Transverse colon (tissue), 4 donors: Measurements from ENCODE around the gene EXT2. TPM values are rescaled to one million over a fixed set of nuclear protein-coding genes. Genes with fewer than 3 reads are reported as not detected.

Experiments
- DNase-seq: peaks from one replicate; pipeline ENCODE4 v3.0.0-alpha.2; 2019
- H3K27ac ChIP-seq, 4 donors: fragments of 200-600 bp; sonication (generic); 2 replicates each; pipeline ENCODE4 v1.5.1; 2016 to 2018; ENCODE audit warnings: inconsistent platforms in 4 of 4
- H3K27me3 ChIP-seq: fragments of 200-600 bp; sonication (generic); 2 replicates; pipeline ENCODE4 v1.5.1; 2017; ENCODE audit warnings: inconsistent platforms
- H3K36me3 ChIP-seq, 4 donors: fragments of 200-600 bp; sonication (generic); 2 replicates each; pipeline ENCODE4 v1.5.1; 2017 to 2019; ENCODE audit warnings: inconsistent platforms in 4 of 4
- H3K4me1 ChIP-seq, 4 donors: fragments of 200-600 bp; sonication (generic); 2 replicates each; pipeline ENCODE4 v1.5.1; 2017 to 2020; ENCODE audit warnings: inconsistent platforms in 4 of 4
- H3K4me3 ChIP-seq, 4 donors: fragments of 200-600 bp; sonication (generic); 1 replicate in 1 of 4; 2 replicates in 3 of 4; pipeline versions ENCODE4 v1.5.1 to v1.6.1; 2017 to 2019; ENCODE audit warnings: inconsistent platforms in 4 of 4
- H3K9me3 ChIP-seq, 2 donors: fragments of 200-600 bp; sonication (generic); 2 replicates each; pipeline ENCODE4 v1.5.1; 2017 to 2019; ENCODE audit warnings: inconsistent platforms in 2 of 2
- EP300 ChIP-seq: sonication (generic); formaldehyde crosslinking; IDR thresholded peaks from one replicate; pipeline ENCODE4 v1.6.1; 2017; ENCODE audit warnings: antibody characterized with exemption, low read depth
- POLR2A ChIP-seq: fragments of 450-650 bp; IDR thresholded peaks from one replicate; pipeline ENCODE4 v1.6.1; 2016; ENCODE audit warnings: antibody characterized with exemption, mild to moderate bottlenecking, moderate library complexity
- POLR2AphosphoS5 ChIP-seq, 3 donors: sonication (generic); formaldehyde crosslinking; IDR thresholded peaks; one replicate each; pipeline ENCODE4 v1.6.1; 2016; ENCODE audit warnings: antibody characterized with exemption in 3 of 3
- WGBS, 2 donors: methylation state at CpG; one replicate each; pipeline ENCODE4 v1.1.5; 2018; ENCODE audit warnings: low coverage in 1 of 2; 5-methylcytosine and 5-hydroxymethylcytosine counted together
- in situ Hi-C, 4 donors: fragments of 200-750 bp; cut with MboI; loops; one replicate each; pipeline versions ENCODE4 v1.15.0 to v1.15.1; 2017; ENCODE audit warnings: low sequenced_read_pairs in 3 of 4, low pct_ligation_motif_present in 1 of 4, low pct_unique_long_range_greater_than_20kb in 1 of 4
- intact Hi-C: fragments of 100-400 bp; cut with DNase I; formaldehyde crosslinking; loops from one replicate; pipeline ENCODE4 v1.15.1; 2023; ENCODE audit warnings: low total_unique reads
- total RNA-seq, 4 donors: library from RNA; depleted of rRNA; stranded (reverse); fragments of >200 nt; gene quantifications; one replicate each; pipeline ENCODE4 v1.1.0, GENCODE V29; 2016
- TF ChIP-seq, protein P1 (sequence below), 5 experiments: fragments of 200-600 bp in 3 of 5; fragments of 450-650 bp in 2 of 5; sonication (generic) in 3 of 5; IDR thresholded peaks; 1 replicate in 2 of 5; 2 replicates in 3 of 5; pipeline ENCODE4 v1.5.1; 2016 to 2017; ENCODE audit warnings: antibody characterized with exemption in 5 of 5, inconsistent platforms in 3 of 5, mild to moderate bottlenecking in 2 of 5, moderate library complexity in 1 of 5

The EXT2 gene
- total RNA-seq, 4 donors from 2014 or later: 32.2 to 82.9 (median 59.6) TPM

DNA sequence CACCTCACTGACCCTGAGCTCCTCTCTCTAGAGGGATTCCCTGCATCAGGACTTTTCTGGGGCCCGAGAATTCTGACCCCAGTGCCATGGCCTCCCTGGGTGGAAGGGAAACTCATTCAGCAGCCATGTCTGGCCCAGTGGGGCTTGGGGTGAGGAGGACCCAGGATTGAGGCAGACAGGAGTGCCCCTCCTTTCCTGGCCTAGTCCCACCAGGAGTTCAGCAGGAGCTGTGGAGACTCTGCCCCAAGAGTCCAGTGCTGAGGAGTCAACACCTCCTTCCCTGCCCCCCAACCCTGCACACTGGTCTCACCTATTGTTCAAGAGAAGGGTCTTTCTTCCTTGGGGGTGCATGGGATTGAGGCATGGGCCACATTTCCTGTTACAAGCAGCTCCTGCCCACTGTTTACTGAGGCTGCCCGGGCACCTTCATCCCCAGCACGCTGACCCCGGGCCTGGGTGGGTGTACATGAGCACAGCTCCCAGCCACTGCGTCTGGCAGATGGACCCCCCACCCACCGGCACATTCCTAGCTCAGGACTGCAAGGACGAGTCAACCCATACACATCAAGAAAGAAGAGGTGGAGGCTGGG is 180.6 kb downstream of the EXT2 start:
- 83% methylated on average over 7 of the region's 7 CpGs; no CpG with 5 or more reads in 1 of the 2 donors for WGBS, 2 donors
- H3K4me3 ChIP-seq: no peak overlapping the region
- DNase-seq: no peak
- peaks cover 3% of the 10 kb centered on the region for H3K27me3 ChIP-seq
- intact Hi-C loops: no loop called here
- in situ Hi-C loops: loop anchor here in 1 of 4 donors (25.0 kb wide), 1 partner anchor 636 kb away; no protein-coding TSS in a partner anchor
- no peaks in the 10 kb centered on the region for H3K9me3 ChIP-seq
- no peaks in the 10 kb centered on the region for H3K36me3 ChIP-seq
- no peak for TF ChIP-seq EP300
- no peak for TF ChIP-seq POLR2A
- TF ChIP-seq, protein P1, sequence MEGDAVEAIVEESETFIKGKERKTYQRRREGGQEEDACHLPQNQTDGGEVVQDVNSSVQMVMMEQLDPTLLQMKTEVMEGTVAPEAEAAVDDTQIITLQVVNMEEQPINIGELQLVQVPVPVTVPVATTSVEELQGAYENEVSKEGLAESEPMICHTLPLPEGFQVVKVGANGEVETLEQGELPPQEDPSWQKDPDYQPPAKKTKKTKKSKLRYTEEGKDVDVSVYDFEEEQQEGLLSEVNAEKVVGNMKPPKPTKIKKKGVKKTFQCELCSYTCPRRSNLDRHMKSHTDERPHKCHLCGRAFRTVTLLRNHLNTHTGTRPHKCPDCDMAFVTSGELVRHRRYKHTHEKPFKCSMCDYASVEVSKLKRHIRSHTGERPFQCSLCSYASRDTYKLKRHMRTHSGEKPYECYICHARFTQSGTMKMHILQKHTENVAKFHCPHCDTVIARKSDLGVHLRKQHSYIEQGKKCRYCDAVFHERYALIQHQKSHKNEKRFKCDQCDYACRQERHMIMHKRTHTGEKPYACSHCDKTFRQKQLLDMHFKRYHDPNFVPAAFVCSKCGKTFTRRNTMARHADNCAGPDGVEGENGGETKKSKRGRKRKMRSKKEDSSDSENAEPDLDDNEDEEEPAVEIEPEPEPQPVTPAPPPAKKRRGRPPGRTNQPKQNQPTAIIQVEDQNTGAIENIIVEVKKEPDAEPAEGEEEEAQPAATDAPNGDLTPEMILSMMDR (IDR thresholded peaks at IDR 0.05): no peak
- TF ChIP-seq POLR2AphosphoS5 (IDR thresholded peaks at IDR 0.05): no peak
- H3K27ac ChIP-seq: no peak overlapping the region
- H3K4me1 ChIP-seq: no peaks in the 10 kb centered on the region

DNA sequence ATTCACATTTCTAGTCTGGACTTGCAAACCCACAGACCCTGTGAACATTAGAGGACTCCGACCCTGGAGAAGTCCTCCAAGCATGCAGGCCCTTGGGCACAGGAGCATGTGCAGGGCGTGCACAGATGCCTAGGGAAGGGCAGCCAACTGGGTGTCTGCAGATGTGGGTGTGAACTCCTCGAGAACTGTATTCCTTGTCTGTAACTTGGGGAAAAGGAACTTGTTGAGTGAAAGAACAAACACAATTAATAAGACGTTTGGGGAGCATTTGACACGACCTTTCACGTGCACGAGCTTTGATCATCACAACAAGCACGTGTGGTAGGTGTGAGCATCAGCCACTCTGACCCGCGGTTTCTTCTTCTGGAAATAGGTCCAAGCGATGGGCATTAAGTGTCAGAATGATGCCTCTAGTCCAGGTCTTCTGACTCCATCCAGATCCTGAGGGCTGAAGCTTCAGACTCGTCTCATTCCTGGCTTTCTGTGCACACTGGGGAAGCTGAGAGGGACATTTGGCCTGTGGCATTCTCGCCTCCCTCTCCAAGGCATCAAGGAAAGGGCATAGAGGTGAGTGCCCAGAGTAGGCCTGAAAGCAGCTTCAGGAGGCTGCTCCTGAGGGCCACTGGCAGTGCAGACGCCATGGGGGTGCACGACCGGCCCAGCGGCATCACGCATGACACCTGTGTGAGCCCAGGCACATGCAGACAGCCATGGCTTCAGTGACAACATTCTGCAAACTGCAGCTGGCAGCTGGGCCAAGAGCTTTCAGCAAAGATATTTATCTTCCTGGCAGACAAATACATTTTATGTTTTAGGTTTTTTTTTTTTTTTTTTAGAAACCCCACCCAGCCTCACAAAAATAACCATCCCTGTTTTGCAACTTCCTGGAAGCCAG is 182.0 kb downstream of the EXT2 start:
- no peak for DNase-seq
- Histone ChIP-seq H3K4me1 (no peaks in the 10 kb centered on the region), H3K27me3 (no peaks in the 10 kb centered on the region), H3K4me3 (no peak overlapping the region), H3K36me3 (no peaks in the 10 kb centered on the region), H3K27ac (no peak overlapping the region), H3K9me3 (no peaks in the 10 kb centered on the region)
- intact Hi-C loops: no loop called here
- in situ Hi-C loops: loop anchor here in 1 of 4 donors (25.0 kb wide), 1 partner anchor 635 kb away; no protein-coding TSS in a partner anchor
- WGBS, 2 donors: 78 to 87% methylated on average over 9 to 18 of the region's 18 CpGs
- no peak for TF ChIP-seq EP300

DNA sequence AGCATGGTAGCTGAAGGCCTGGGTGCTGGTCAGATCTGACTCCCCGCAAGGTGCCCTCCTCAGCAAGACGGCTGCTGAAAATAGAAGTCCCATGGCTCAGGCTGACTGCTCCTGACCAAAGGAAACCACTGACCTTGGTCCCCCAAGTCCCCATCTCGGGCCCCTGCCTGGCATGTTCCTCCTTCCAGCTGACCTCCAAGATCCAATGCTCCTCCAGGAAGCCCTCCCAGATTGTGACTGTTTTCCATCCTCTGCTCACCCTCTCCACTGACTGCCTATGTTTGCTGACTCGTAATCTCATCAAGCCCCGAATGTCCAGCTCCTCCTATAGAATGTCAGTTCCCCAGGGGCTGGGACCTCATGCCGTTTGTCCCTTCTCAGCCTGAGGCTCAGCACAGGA is 184.0 kb downstream of the EXT2 start:
- intact Hi-C loops (no loop called here), in situ Hi-C loops (loop anchor here in 1 of 4 donors (25.0 kb wide), 1 partner anchor 633 kb away; no protein-coding TSS in a partner anchor)
- Histone ChIP-seq H3K27ac (no peak overlapping the region), H3K4me3 (no peak overlapping the region), H3K27me3 (no peaks in the 10 kb centered on the region), H3K36me3 (no peaks in the 10 kb centered on the region), H3K4me1 (no peaks in the 10 kb centered on the region), H3K9me3 (no peaks in the 10 kb centered on the region)
- no peak for TF ChIP-seq POLR2A
- DNase-seq: no peak
- WGBS, 2 donors: 67% methylated on average over 6 of the region's 6 CpGs; no CpG with 5 or more reads in 1 of the 2 donors

DNA sequence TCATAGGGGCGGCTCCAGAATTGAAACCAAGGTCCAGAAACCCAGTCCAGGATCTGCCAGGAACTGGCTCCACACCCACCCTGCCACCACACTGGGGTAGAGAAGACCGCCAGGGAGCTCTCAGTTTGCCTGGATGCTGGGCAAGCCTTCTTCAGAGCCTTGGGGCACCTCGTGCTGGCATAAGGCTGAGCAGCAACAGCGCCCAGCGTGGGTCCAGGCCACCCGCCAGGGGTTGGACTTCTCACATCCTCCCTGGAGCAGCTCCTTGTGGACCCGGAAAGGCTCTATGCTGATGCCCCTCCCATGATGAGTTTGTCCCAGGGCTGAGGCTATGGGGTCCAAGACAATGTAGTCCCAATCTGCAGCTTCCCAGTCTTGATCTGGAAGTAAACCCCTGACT is 184.8 kb downstream of the EXT2 start:
- Histone ChIP-seq H3K4me3 (no peak overlapping the region), H3K9me3 (no peaks in the 10 kb centered on the region), H3K27me3 (no peaks in the 10 kb centered on the region), H3K4me1 (no peaks in the 10 kb centered on the region), H3K36me3 (no peaks in the 10 kb centered on the region), H3K27ac (no peak overlapping the region)
- intact Hi-C loops: no loop called here
- in situ Hi-C loops: loop anchor here (5.0 to 25.0 kb wide), 4 partner anchors 255 to 632 kb away; no protein-coding TSS in a partner anchor
- TF ChIP-seq POLR2A: no peak
- no peak for TF ChIP-seq EP300
- TF ChIP-seq POLR2AphosphoS5 (IDR thresholded peaks at IDR 0.05): no peak
- TF ChIP-seq, protein P1 (IDR thresholded peaks at IDR 0.05): no peak
- no peak for DNase-seq
- 83 to 100% methylated on average over 1 to 3 of the region's 7 CpGs for WGBS, 2 donors

DNA sequence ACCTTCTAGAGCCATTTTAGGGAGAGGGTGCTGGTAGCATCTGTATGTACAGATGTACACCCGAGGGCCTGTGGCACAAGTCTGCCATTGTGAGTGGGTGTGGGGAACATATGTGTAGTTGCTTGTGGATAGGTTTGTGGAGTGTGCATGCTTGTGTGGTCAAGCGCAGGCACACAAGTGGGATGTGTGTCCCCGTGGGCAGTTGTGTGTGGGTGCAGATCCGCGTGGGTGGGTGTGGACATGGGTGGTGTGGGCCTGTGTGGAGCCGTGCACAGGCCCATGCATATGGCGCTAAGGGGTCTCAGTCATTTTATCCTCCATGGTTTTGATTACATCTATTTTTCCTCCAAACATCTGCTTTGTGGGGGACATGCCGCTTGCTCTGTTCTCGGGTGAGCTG is 185.7 kb downstream of the EXT2 start:
- TF ChIP-seq POLR2AphosphoS5 (IDR thresholded peaks at IDR 0.05): no peak
- TF ChIP-seq POLR2A: no peak
- TF ChIP-seq EP300: no peak
- TF ChIP-seq, protein P1 (IDR thresholded peaks at IDR 0.05): no peak
- intact Hi-C loops (no loop called here), in situ Hi-C loops (loop anchor here (5.0 to 25.0 kb wide), 4 partner anchors 254 to 631 kb away; no protein-coding TSS in a partner anchor)
- H3K4me3 ChIP-seq: no peak overlapping the region
- H3K4me1 ChIP-seq: no peaks in the 10 kb centered on the region
- WGBS, 2 donors: 91% methylated on average over 9 of the region's 9 CpGs; no CpG with 5 or more reads in 1 of the 2 donors
- H3K27ac ChIP-seq: no peak overlapping the region
- no peak for DNase-seq
- H3K36me3 ChIP-seq: no peaks in the 10 kb centered on the region
- H3K27me3 ChIP-seq: no peaks in the 10 kb centered on the region
- no peaks in the 10 kb centered on the region for H3K9me3 ChIP-seq
